HepG2 (cell line): ENCODE data around the gene TBC1D22A. TPM values are rescaled to one million over a fixed set of nuclear protein-coding genes. Genes with fewer than 3 reads are reported as not detected.

Experiments used
- ATRX ChIP-seq: sonication (generic); formaldehyde crosslinking; IDR thresholded peaks from 2 replicates; pipeline ENCODE4 v1.4.0; 2020; ENCODE audit warnings: missing genetic modification reagents, borderline replicate concordance
- ELF1 ChIP-seq: sonication (generic); formaldehyde crosslinking; IDR thresholded peaks from 2 replicates; pipeline ENCODE4 v1.4.0; 2020; ENCODE audit warnings: missing genetic modification reagents
- EP300 ChIP-seq, 3 experiments: sonication (generic) in 1 of 3; formaldehyde crosslinking in 1 of 3; IDR thresholded peaks; 2 replicates each; pipeline versions ENCODE4 v1.5.1 to v1.6.1; 2011 to 2020; ENCODE audit warnings: low read depth in 2 of 3, low read length in 2 of 3, borderline replicate concordance in 1 of 3, improper control_type of control experiment in 1 of 3, mild to moderate bottlenecking in 1 of 3, missing genetic modification reagents in 1 of 3, moderate library complexity in 1 of 3
- ETV6 ChIP-seq: sonication (generic); formaldehyde crosslinking; conservative IDR thresholded peaks from 2 replicates; pipeline ENCODE4 v1.4.0; 2020; ENCODE audit warnings: missing genetic modification reagents
- EZH2 ChIP-seq: conservative IDR thresholded peaks from 2 replicates; pipeline ENCODE4 v1.6.1; 2012; ENCODE audit warnings: mild to moderate bottlenecking, low read depth, low read length, moderate library complexity
- HDAC2 ChIP-seq: sonication (generic); formaldehyde crosslinking; IDR thresholded peaks from 2 replicates; pipeline ENCODE4 v1.4.0; 2020; ENCODE audit warnings: missing genetic modification reagents
- HNF4G ChIP-seq, 2 experiments: sonication (generic) in 1 of 2; formaldehyde crosslinking in 1 of 2; IDR thresholded peaks; 2 replicates each; pipeline versions ENCODE4 v1.4.0 to v1.6.1; 2011 to 2020; ENCODE audit warnings: borderline replicate concordance in 2 of 2, low read depth in 2 of 2, mild to moderate bottlenecking in 2 of 2, low read length in 1 of 2, missing genetic modification reagents in 1 of 2, moderate library complexity in 1 of 2
- ISL2 ChIP-seq: sonication (generic); formaldehyde crosslinking; IDR thresholded peaks from 2 replicates; pipeline ENCODE4 v1.5.0; 2020; ENCODE audit warnings: missing genetic modification reagents
- KDM1A ChIP-seq: IDR thresholded peaks from 2 replicates; pipeline ENCODE4 v1.6.1; 2016; ENCODE audit warnings: missing compliant biosample characterization
- MYNN ChIP-seq: sonication (generic); formaldehyde crosslinking; IDR thresholded peaks from 2 replicates; pipeline ENCODE4 v1.4.0; 2020; ENCODE audit warnings: mild to moderate bottlenecking, low read depth, missing genetic modification reagents
- NFKBIZ ChIP-seq: IDR thresholded peaks from 2 replicates; pipeline ENCODE4 v1.6.1; 2018; ENCODE audit warnings: missing genetic modification reagents, missing compliant biosample characterization
- NR2F6 ChIP-seq, 2 experiments: IDR thresholded peaks; 2 replicates each; pipeline ENCODE4 v1.6.1; 2016; ENCODE audit warnings: antibody characterized with exemption in 1 of 2, mild to moderate bottlenecking in 1 of 2
- PHF21A ChIP-seq: sonication (generic); formaldehyde crosslinking; IDR thresholded peaks from 2 replicates; pipeline ENCODE4 v1.5.0; 2020; ENCODE audit warnings: mild to moderate bottlenecking, missing genetic modification reagents
- TP53 ChIP-seq: sonication (generic); formaldehyde crosslinking; conservative IDR thresholded peaks from 2 replicates; pipeline ENCODE4 v1.4.0; 2020; ENCODE audit warnings: missing genetic modification reagents
- ZNF10 ChIP-seq: sonication (generic); formaldehyde crosslinking; IDR thresholded peaks from 2 replicates; pipeline ENCODE4 v1.4.0; 2020; ENCODE audit warnings: mild to moderate bottlenecking, low read depth, missing genetic modification reagents, borderline replicate concordance
- ZNF446 ChIP-seq: sonication (generic); formaldehyde crosslinking; IDR thresholded peaks from 2 replicates; pipeline ENCODE4 v1.5.0; 2020; ENCODE audit warnings: mild to moderate bottlenecking, missing genetic modification reagents
- ZNF543 ChIP-seq: sonication (generic); formaldehyde crosslinking; IDR thresholded peaks from 2 replicates; pipeline ENCODE4 v1.4.0; 2020; ENCODE audit warnings: mild to moderate bottlenecking, missing genetic modification reagents
- ZNF549 ChIP-seq: sonication (generic); formaldehyde crosslinking; IDR thresholded peaks from 2 replicates; pipeline ENCODE4 v1.5.0; 2020; ENCODE audit warnings: missing genetic modification reagents
- ZNF556 ChIP-seq: sonication (generic); formaldehyde crosslinking; IDR thresholded peaks from 2 replicates; pipeline ENCODE4 v1.4.0; 2020; ENCODE audit warnings: mild to moderate bottlenecking, missing genetic modification reagents, borderline replicate concordance
- ZNF724P ChIP-seq: sonication (generic); formaldehyde crosslinking; IDR thresholded peaks from 2 replicates; pipeline ENCODE4 v1.8.0; 2022; ENCODE audit warnings: missing genetic modification reagents, borderline replicate concordance
- ZNF768 ChIP-seq: sonication (generic); formaldehyde crosslinking; IDR thresholded peaks from 2 replicates; pipeline ENCODE4 v1.4.0; 2020; ENCODE audit warnings: missing genetic modification reagents
- ZNF775 ChIP-seq: sonication (generic); formaldehyde crosslinking; IDR thresholded peaks from 2 replicates; pipeline ENCODE4 v1.4.0; 2020; ENCODE audit warnings: missing genetic modification reagents, mild to moderate bottlenecking, moderate library complexity, borderline replicate concordance
- ZNF816 ChIP-seq: sonication (generic); formaldehyde crosslinking; IDR thresholded peaks from 2 replicates; pipeline ENCODE4 v1.8.0; 2022; ENCODE audit warnings: missing genetic modification reagents, mild to moderate bottlenecking, borderline replicate concordance
- ZNF879 ChIP-seq: sonication (generic); formaldehyde crosslinking; IDR thresholded peaks from 2 replicates; pipeline ENCODE4 v1.8.1; 2023; ENCODE audit warnings: missing genetic modification reagents
- ZSCAN21 ChIP-seq: sonication (generic); formaldehyde crosslinking; IDR thresholded peaks from 2 replicates; pipeline ENCODE4 v1.8.0; 2022; ENCODE audit warnings: mild to moderate bottlenecking, missing genetic modification reagents, moderate library complexity, borderline replicate concordance
- polyA plus RNA-seq, 8 experiments: library from polyadenylated mRNA; depleted of rRNA in 3 of 8; stranded (reverse) in 7 of 8; unstranded in 1 of 8; fragments of >200 nt; fragmentation: Illumina TruSeq in 4 of 8; extraction: Trizol in 4 of 8; gene quantifications; 2 replicates each; pipeline versions ENCODE4 v1.2.1 to v1.2.3, GENCODE V29; 2011 to 2016; ENCODE audit warnings: low read depth in 4 of 8, missing spikeins in 1 of 8, mixed read lengths in 1 of 8; ENCODE audit not compliant: insufficient read depth in 1 of 8
- total RNA-seq, 5 experiments: library from RNA; depleted of rRNA; stranded (reverse); fragments of >200 nt; fragmentation: Illumina TruSeq; extraction: Trizol; gene quantifications; 2 replicates each; pipeline ENCODE4 v1.2.3, GENCODE V29; 2016; ENCODE audit warnings: low read depth in 1 of 5
- TF ChIP-seq, protein P1 (sequence below): sonication (generic); formaldehyde crosslinking; IDR thresholded peaks from 2 replicates; pipeline ENCODE4 v1.4.0; 2020; ENCODE audit warnings: missing genetic modification reagents
- TF ChIP-seq, protein P2 (sequence below): sonication (generic); formaldehyde crosslinking; IDR thresholded peaks from 2 replicates; pipeline ENCODE4 v1.5.1; 2020; ENCODE audit warnings: missing genetic modification reagents, mild to moderate bottlenecking, borderline replicate concordance
- TF ChIP-seq, protein P3 (sequence below): sonication (generic); formaldehyde crosslinking; IDR thresholded peaks from 2 replicates; pipeline ENCODE4 v1.4.0; 2020; ENCODE audit warnings: missing genetic modification reagents, low read depth, mild to moderate bottlenecking, borderline replicate concordance

TBC1D22A gene
- total and polyA plus RNA-seq, 2 of the 13 experiments (the other 11 are each of a cell fraction or from before 2014, with no cell fraction given): 17.3 to 18.0 TPM

DNA sequence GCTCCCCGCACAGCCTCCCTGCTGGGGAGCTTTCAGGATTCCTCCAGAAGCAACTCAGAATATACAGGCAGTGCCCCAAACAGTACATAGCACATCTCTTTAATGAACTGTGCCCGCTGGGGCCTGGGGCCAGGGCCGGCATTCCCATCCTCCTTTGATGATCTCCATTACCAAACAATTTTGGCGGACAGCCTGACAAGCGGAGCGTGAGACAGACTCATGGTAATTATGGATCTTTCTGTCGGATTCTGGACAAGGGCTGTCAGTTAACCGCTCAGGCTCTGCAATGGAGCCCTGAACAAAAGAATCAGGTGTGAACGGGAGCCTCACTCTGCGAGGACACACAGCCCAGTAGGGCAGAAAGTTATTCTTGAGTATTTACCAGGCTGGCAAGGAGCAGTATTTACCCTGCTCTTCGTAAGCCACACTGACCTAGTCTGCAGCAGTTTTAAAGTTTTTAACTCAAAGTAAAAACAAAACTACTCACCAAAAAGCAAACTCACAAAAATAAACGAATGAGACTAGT is 174.0 kb downstream of the TBC1D22A start (continued):
- peak; percentile 9; the same call in 1 of the 2 replicates for TF ChIP-seq ZSCAN21 (CRISPR knock-in tag)
- TF ChIP-seq HDAC2 (CRISPR knock-in tag): no peak
- no peak for TF ChIP-seq HNF4G (IDR thresholded peaks at IDR 0.05; ENCODE audit: borderline replicate concordance, low read depth, low read length)
- TF ChIP-seq HNF4G (CRISPR knock-in tag; IDR thresholded peaks at IDR 0.05; ENCODE audit: borderline replicate concordance, low read depth): no peak
- no peak for TF ChIP-seq EZH2
- no peak for TF ChIP-seq ISL2
- no peak for TF ChIP-seq MYNN (CRISPR knock-in tag)
- TF ChIP-seq, protein P1, sequence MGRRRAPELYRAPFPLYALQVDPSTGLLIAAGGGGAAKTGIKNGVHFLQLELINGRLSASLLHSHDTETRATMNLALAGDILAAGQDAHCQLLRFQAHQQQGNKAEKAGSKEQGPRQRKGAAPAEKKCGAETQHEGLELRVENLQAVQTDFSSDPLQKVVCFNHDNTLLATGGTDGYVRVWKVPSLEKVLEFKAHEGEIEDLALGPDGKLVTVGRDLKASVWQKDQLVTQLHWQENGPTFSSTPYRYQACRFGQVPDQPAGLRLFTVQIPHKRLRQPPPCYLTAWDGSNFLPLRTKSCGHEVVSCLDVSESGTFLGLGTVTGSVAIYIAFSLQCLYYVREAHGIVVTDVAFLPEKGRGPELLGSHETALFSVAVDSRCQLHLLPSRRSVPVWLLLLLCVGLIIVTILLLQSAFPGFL (CRISPR knock-in tag): no peak
- TF ChIP-seq NFKBIZ (CRISPR knock-in tag): no peak
- TF ChIP-seq ELF1: no peak
- no peak for TF ChIP-seq NR2F6 (IDR thresholded peaks at IDR 0.05)
- TF ChIP-seq NR2F6 (CRISPR knock-in tag; IDR thresholded peaks at IDR 0.05): no peak
- TF ChIP-seq ZNF549 (CRISPR knock-in tag): no peak
- TF ChIP-seq ZNF724P (CRISPR knock-in tag): no peak
- no peak for TF ChIP-seq ZNF10
- 0 out of 2 replicates have a peak, but pooled peaks have one; percentile 63 for TF ChIP-seq ZNF879 (CRISPR knock-in tag)
- no peak for TF ChIP-seq ZNF768 (CRISPR knock-in tag)
- TF ChIP-seq, protein P2, sequence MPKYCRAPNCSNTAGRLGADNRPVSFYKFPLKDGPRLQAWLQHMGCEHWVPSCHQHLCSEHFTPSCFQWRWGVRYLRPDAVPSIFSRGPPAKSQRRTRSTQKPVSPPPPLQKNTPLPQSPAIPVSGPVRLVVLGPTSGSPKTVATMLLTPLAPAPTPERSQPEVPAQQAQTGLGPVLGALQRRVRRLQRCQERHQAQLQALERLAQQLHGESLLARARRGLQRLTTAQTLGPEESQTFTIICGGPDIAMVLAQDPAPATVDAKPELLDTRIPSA (CRISPR knock-in tag): 0 out of 2 replicates have a peak, but pooled peaks have one; percentile 64
- no peak for TF ChIP-seq ATRX (CRISPR knock-in tag)
- no peak for TF ChIP-seq ETV6 (CRISPR knock-in tag)
- no peak for TF ChIP-seq ZNF556 (CRISPR knock-in tag)
- TF ChIP-seq, protein P3, sequence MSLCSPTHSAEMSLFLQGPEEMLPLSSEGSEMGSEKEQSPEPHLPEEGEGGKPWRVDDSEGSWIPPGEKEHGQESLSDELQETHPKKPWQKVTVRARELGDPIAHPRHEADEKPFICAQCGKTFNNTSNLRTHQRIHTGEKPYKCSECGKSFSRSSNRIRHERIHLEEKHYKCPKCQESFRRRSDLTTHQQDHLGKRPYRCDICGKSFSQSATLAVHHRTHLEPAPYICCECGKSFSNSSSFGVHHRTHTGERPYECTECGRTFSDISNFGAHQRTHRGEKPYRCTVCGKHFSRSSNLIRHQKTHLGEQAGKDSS: no peak
- 0 out of 2 replicates have a peak, but pooled peaks have one; percentile 34 for TF ChIP-seq ZNF446
- no peak for TF ChIP-seq ZNF816 (CRISPR knock-in tag)
- no peak; the same call in 1 of the 2 replicates for TF ChIP-seq ZNF543 (CRISPR knock-in tag)
- TF ChIP-seq KDM1A: no peak
- no peak for TF ChIP-seq ZNF775 (CRISPR knock-in tag)
- peak in 1 of 2 experiments; percentile 21; a peak in 1 of 4 replicates for TF ChIP-seq EP300 (IDR thresholded peaks at IDR 0.05; ENCODE audit: low read depth in 2 of 2, low read length in 2 of 2)
- no peak for TF ChIP-seq EP300 (CRISPR knock-in tag; IDR thresholded peaks at IDR 0.05; ENCODE audit: borderline replicate concordance)
- no peak for TF ChIP-seq PHF21A
- no peak for TF ChIP-seq TP53
